IMR-90 (cell line): Measurements from ENCODE around the gene CERKL. TPM values are rescaled to one million over a fixed set of nuclear protein-coding genes. Genes with fewer than 3 reads are reported as not detected.

Source experiments
- ATAC-seq: fragments of 200-7000 bp; cut with Tn5 transposase; 2 replicates; pipeline ENCODE4 v1.9.1; 2020; ENCODE audit warnings: low read depth, mild to moderate bottlenecking, moderate library complexity
- BruUV-seq: library from RNA; stranded (reverse); fragments of 400-500 nt; replicated peaks from 2 replicates; lab custom pipeline; 2021; lab: Mats Ljungman, UMichigan
- CTCF ChIA-PET: fragments of 300-600 bp; formaldehyde crosslinking; extraction: SDS; loops from one replicate; lab custom pipeline; 2021; ENCODE audit warnings: antibody characterized with exemption; lab: Yijun Ruan, JAX
- POLR2A ChIA-PET: fragments of 300-600 bp; sonication (Branson Sonifier 250); formaldehyde crosslinking; loops from one replicate; lab custom pipeline; 2022; ENCODE audit warnings: antibody characterized with exemption; ENCODE audit not compliant: unreplicated experiment; lab: Charles Lee
- DNase-seq: peaks from one replicate; pipeline ENCODE4 v3.0.0; 2013
- H2AFZ ChIP-seq: replicated peaks from 2 replicates; pipeline ENCODE3; 2013; ENCODE audit warnings: low read length, mild to moderate bottlenecking; ENCODE audit not compliant: poor library complexity
- H2AK5ac ChIP-seq: 2 replicates; pipeline ENCODE4 v1.6.1; 2013; ENCODE audit warnings: low read depth, low read length, inconsistent platforms
- H2AK9ac ChIP-seq: replicated peaks from 2 replicates; pipeline ENCODE3; 2013; ENCODE audit warnings: mild to moderate bottlenecking, low read depth, low read length, moderate library complexity; ENCODE audit not compliant: poor library complexity
- H2BK120ac ChIP-seq: 2 replicates; pipeline ENCODE4 v1.6.1; 2013; ENCODE audit warnings: low read depth, low read length, inconsistent platforms
- H2BK15ac ChIP-seq: 3 replicates; pipeline ENCODE4 v1.6.1; 2013; ENCODE audit warnings: low read depth, low read length, inconsistent platforms
- H2BK20ac ChIP-seq: 2 replicates; pipeline ENCODE4 v1.6.1; 2013; ENCODE audit warnings: low read depth, mild to moderate bottlenecking, inconsistent platforms, low read length, moderate library complexity
- H2BK5ac ChIP-seq: 2 replicates; pipeline ENCODE4 v1.6.1; 2013; ENCODE audit warnings: mild to moderate bottlenecking, low read depth, low read length, inconsistent platforms; ENCODE audit not compliant: poor library complexity, severe bottlenecking
- H3K14ac ChIP-seq: replicated peaks from 2 replicates; pipeline ENCODE4 v1.6.1; 2013; ENCODE audit warnings: low read depth, low read length, inconsistent platforms
- H3K18ac ChIP-seq: 2 replicates; pipeline ENCODE4 v1.6.1; 2013; ENCODE audit warnings: low read depth, low read length, control low read depth
- H3K23ac ChIP-seq: 2 replicates; pipeline ENCODE4 v1.6.1; 2013; ENCODE audit warnings: low read depth, low read length, inconsistent platforms
- H3K27ac ChIP-seq: 2 replicates; pipeline ENCODE4 v1.5.1; 2013; ENCODE audit warnings: mild to moderate bottlenecking, control low read depth, low read length; ENCODE audit not compliant: insufficient read depth
- H3K27me3 ChIP-seq: 2 replicates; pipeline ENCODE4 v1.6.1; 2013; ENCODE audit warnings: low read length; ENCODE audit not compliant: control insufficient read depth, insufficient read depth
- H3K36me3 ChIP-seq: 2 replicates; pipeline ENCODE4 v1.6.1; 2013; ENCODE audit warnings: low read length, mixed read lengths; ENCODE audit not compliant: control insufficient read depth, insufficient read depth
- H3K4ac ChIP-seq: 2 replicates; pipeline ENCODE4 v1.6.1; 2013; ENCODE audit warnings: low read depth, low read length, inconsistent platforms
- H3K4me1 ChIP-seq: 2 replicates; pipeline ENCODE4 v1.6.1; 2013; ENCODE audit warnings: low read length, mixed read lengths; ENCODE audit not compliant: control insufficient read depth, insufficient read depth
- H3K4me2 ChIP-seq: 2 replicates; pipeline ENCODE4 v1.6.1; 2013; ENCODE audit warnings: low read depth, mild to moderate bottlenecking, control low read depth, low read length, moderate library complexity
- H3K4me3 ChIP-seq: 2 replicates; pipeline ENCODE4 v1.5.1; 2013; ENCODE audit warnings: low read depth, mild to moderate bottlenecking, control low read depth, low read length, moderate library complexity; ENCODE audit not compliant: insufficient read depth
- H3K56ac ChIP-seq: 2 replicates; pipeline ENCODE4 v1.6.1; 2013; ENCODE audit warnings: low read length, inconsistent platforms; ENCODE audit not compliant: insufficient read depth; ENCODE audit errors: extremely low read depth
- H3K79me1 ChIP-seq, 2 experiments: 2 replicates each; pipeline ENCODE4 v1.6.1; 2013; ENCODE audit warnings: low read length in 2 of 2, inconsistent platforms in 1 of 2, low read depth in 1 of 2
- H3K9ac ChIP-seq: 2 replicates; pipeline ENCODE4 v1.6.1; 2013; ENCODE audit warnings: low read depth, low read length, control low read depth
- H3K9me1 ChIP-seq: 2 replicates; pipeline ENCODE4 v1.6.1; 2013; ENCODE audit warnings: low read length, inconsistent platforms; ENCODE audit not compliant: insufficient read depth
- H3K9me3 ChIP-seq: 2 replicates; pipeline ENCODE4 v1.6.1; 2013; ENCODE audit warnings: low read length; ENCODE audit not compliant: control insufficient read depth, insufficient read depth
- H4K20me1 ChIP-seq: 2 replicates; pipeline ENCODE4 v1.6.1; 2013; ENCODE audit warnings: low read length, inconsistent platforms; ENCODE audit not compliant: insufficient read depth
- H4K5ac ChIP-seq: 2 replicates; pipeline ENCODE4 v1.6.1; 2013; ENCODE audit warnings: mild to moderate bottlenecking, low read depth, low read length, control low read depth
- H4K8ac ChIP-seq, 2 experiments: 2 replicates each; pipeline ENCODE4 v1.6.1; 2013; ENCODE audit warnings: low read depth in 2 of 2, low read length in 2 of 2, control low read depth in 1 of 2, inconsistent platforms in 1 of 2
- H4K91ac ChIP-seq: 2 replicates; pipeline ENCODE4 v1.6.1; 2013; ENCODE audit warnings: low read depth, low read length, inconsistent platforms; ENCODE audit not compliant: insufficient read depth
- CEBPB ChIP-seq: IDR thresholded peaks from 2 replicates; pipeline ENCODE4 v1.6.1; 2012; ENCODE audit warnings: low read depth, low read length, improper control_type of control experiment
- CHD1 ChIP-seq: IDR thresholded peaks from 2 replicates; pipeline ENCODE4 v1.6.1; 2012; ENCODE audit warnings: low read depth, low read length, improper control_type of control experiment
- CTCF ChIP-seq: conservative IDR thresholded peaks from 2 replicates; pipeline ENCODE4 v1.5.1; 2012; ENCODE audit warnings: mild to moderate bottlenecking, low read depth, low read length, improper control_type of control experiment
- MAFK ChIP-seq: IDR thresholded peaks from 2 replicates; pipeline ENCODE4 v1.6.1; 2012; ENCODE audit warnings: low read depth, low read length, improper control_type of control experiment
- NFE2L2 ChIP-seq: fragments of 150-350 bp; IDR thresholded peaks from 2 replicates; pipeline ENCODE4 v1.6.1; 2016; ENCODE audit warnings: low read depth, mild to moderate bottlenecking, low read length
- POLR2A ChIP-seq: IDR thresholded peaks from 2 replicates; pipeline ENCODE4 v1.6.1; 2012; ENCODE audit warnings: mild to moderate bottlenecking, low read depth, low read length
- RAD21 ChIP-seq: IDR thresholded peaks from 2 replicates; pipeline ENCODE4 v1.6.1; 2012; ENCODE audit warnings: low read length, improper control_type of control experiment
- RCOR1 ChIP-seq: IDR thresholded peaks from 2 replicates; pipeline ENCODE4 v1.6.1; 2012; ENCODE audit warnings: mild to moderate bottlenecking, low read length, improper control_type of control experiment; ENCODE audit not compliant: insufficient replicate concordance
- SMC3 ChIP-seq: fragments of 150-350 bp; IDR thresholded peaks from 2 replicates; pipeline ENCODE4 v1.6.1; 2016; ENCODE audit warnings: low read depth, mild to moderate bottlenecking, antibody characterized with exemption, low read length, moderate library complexity
- USF2 ChIP-seq: fragments of 150-350 bp; IDR thresholded peaks from 2 replicates; pipeline ENCODE4 v1.6.1; 2017; ENCODE audit warnings: mild to moderate bottlenecking, antibody characterized with exemption, low read length, low read depth
- WGBS, 2 experiments: methylation state at CpG; one replicate each; pipeline versions ENCODE4 v1.1.5 to v1.1.7; 2013; ENCODE audit warnings: missing lambda C conversion rate in 2 of 2; ENCODE audit not compliant: insufficient read length in 1 of 2; ENCODE audit errors: extremely low coverage in 2 of 2; 5-methylcytosine and 5-hydroxymethylcytosine counted together
- dilution Hi-C: fragments of 300-500 bp; cut with HindIII; formaldehyde crosslinking; loops from one replicate; pipeline ENCODE4 v1.14.3; 2018; ENCODE audit warnings: low sequenced_read_pairs; ENCODE audit not compliant: unreplicated experiment
- in situ Hi-C: fragments of 300-500 bp; cut with MboI; formaldehyde crosslinking; loops from 3 replicates; pipeline ENCODE4 v1.14.3; 2019; ENCODE audit warnings: low sequenced_read_pairs, inconsistent platforms, mixed read lengths
- intact Hi-C: fragments of 100-400 bp; cut with micrococcal nuclease; formaldehyde crosslinking; loops from 2 replicates; pipeline ENCODE4 v1.10.0; 2022
- polyA plus RNA-seq, 3 experiments: library from polyadenylated mRNA; depleted of rRNA; stranded (reverse); fragments of >200 nt; gene quantifications; 2 replicates each; pipeline ENCODE4 v1.2.3, GENCODE V29; 2012; ENCODE audit warnings: low replicate concordance in 1 of 3
- total RNA-seq: library from RNA; depleted of rRNA; stranded (reverse); fragments of >200 nt; gene quantifications from 2 replicates; pipeline ENCODE4 v1.2.3, GENCODE V29; 2012

CERKL gene
- total and polyA plus RNA-seq, 2 of the 4 experiments (the other 2 are of a cell fraction) = under 0.01 TPM; not detected in 1

DNA sequence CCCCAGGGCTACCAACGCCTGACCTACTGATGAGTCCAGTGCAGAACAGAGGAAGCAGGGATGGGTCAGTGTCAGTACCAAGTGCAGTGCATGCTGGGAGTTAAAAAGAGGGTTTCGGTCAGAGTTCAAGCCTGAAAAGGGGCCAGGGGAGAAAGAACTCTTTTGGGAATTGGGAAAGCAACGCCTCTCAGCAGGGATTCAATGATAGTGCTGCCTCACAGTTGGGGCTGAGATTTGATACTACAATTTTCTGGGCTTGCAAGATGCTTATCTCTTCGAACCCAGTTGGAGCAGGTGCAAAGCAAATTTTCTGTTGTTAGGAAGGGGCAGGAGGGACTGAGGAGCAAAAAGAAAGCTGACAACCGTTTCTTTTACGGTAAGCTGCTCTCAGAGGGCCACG lies 82.6 kb downstream of the CERKL start:
- no peaks in the 10 kb centered on the region for H3K79me1 ChIP-seq
- H3K9me3 ChIP-seq = no peaks in the 10 kb centered on the region
- H3K27me3 ChIP-seq = peaks cover 9% of the 10 kb centered on the region
- H3K4me3 ChIP-seq = no peak overlapping the region
- 50% methylated on average over 1 of the region's 7 CpGs; no CpG with 5 or more reads in 1 of the 2 experiments for WGBS, 2 experiments
- no peak overlapping the region for H2BK5ac ChIP-seq
- H3K27ac ChIP-seq = no peak overlapping the region
- no peak overlapping the region for H2AFZ ChIP-seq
- ATAC-seq (no peak), DNase-seq (no peak)
- H2BK15ac ChIP-seq = no peak overlapping the region
- no peak overlapping the region for H3K4ac ChIP-seq
- H3K9me1 ChIP-seq = no peaks in the 10 kb centered on the region
- no TSS peak for BruUV-seq
- TF ChIP-seq RAD21 (no peak), MAFK (no peak), USF2 (no peak), CEBPB (no peak), POLR2A (no peak), CTCF (no peak), NFE2L2 (no peak), CHD1 (no peak), RCOR1 (no peak), SMC3 (no peak)
- H2AK9ac ChIP-seq = peak overlapping the region; percentile 59
- POLR2A ChIA-PET = no interaction called here
- no peak overlapping the region for H3K23ac ChIP-seq
- H3K36me3 ChIP-seq = no peaks in the 10 kb centered on the region
- H3K9ac ChIP-seq = no peak overlapping the region
- no peak overlapping the region for H3K14ac ChIP-seq
- H2AK5ac ChIP-seq = no peak overlapping the region
- dilution Hi-C loops = no loop called here
- CTCF ChIA-PET = interaction anchor here (0.5 to 0.6 kb wide), 2 partner anchors 34 to 141 kb away, joined by 3 read pairs; no protein-coding TSS in a partner anchor
- no peak overlapping the region for H2BK20ac ChIP-seq
- H3K4me2 ChIP-seq = no peak overlapping the region
- H3K56ac ChIP-seq = no peak overlapping the region
- no peak overlapping the region for H2BK120ac ChIP-seq
- no peak overlapping the region for H4K5ac ChIP-seq
- no peak overlapping the region for H4K91ac ChIP-seq
- intact Hi-C loops = no loop called here
- no peaks in the 10 kb centered on the region for H3K4me1 ChIP-seq
- no peaks in the 10 kb centered on the region for H4K20me1 ChIP-seq
- no peak overlapping the region for H4K8ac ChIP-seq
- in situ Hi-C loops = no loop called here
- no peak overlapping the region for H3K18ac ChIP-seq
